DND-41 (cell line): ENCODE data around the gene TAMM41.

Source experiments
- ATAC-seq: fragments of 200-7000 bp; cut with Tn5 transposase; 3 replicates; pipeline ENCODE4 v1.9.1; 2021; ENCODE audit warnings: low read depth; ENCODE audit not compliant: insufficient read depth
- DNase-seq: peaks from one replicate; pipeline ENCODE4 v3.0.0-alpha.2; 2020
- H2AFZ ChIP-seq: 2 replicates; pipeline ENCODE4 v1.6.0; 2012; ENCODE audit warnings: low read depth, low read length
- H3K27ac ChIP-seq: 2 replicates; pipeline ENCODE4 v1.5.1; 2012; ENCODE audit warnings: low read length, inconsistent platforms
- H3K27me3 ChIP-seq: fragments of 200-600 bp; sonication (generic); 2 replicates; pipeline ENCODE4 v1.6.0; 2012; ENCODE audit warnings: low read length, mild to moderate bottlenecking, inconsistent platforms; ENCODE audit not compliant: insufficient read depth, poor library complexity
- H3K36me3 ChIP-seq: 2 replicates; pipeline ENCODE4 v1.5.1; 2012; ENCODE audit warnings: low read length, inconsistent platforms; ENCODE audit not compliant: insufficient read depth
- H3K4me1 ChIP-seq: 2 replicates; pipeline ENCODE4 v1.5.1; 2012; ENCODE audit warnings: mild to moderate bottlenecking, low read length; ENCODE audit not compliant: insufficient read depth
- H3K4me2 ChIP-seq: 2 replicates; pipeline ENCODE4 v1.6.0; 2012; ENCODE audit warnings: mild to moderate bottlenecking, moderate library complexity, low read length, inconsistent platforms; ENCODE audit not compliant: insufficient read depth
- H3K4me3 ChIP-seq, 2 experiments: fragments of 200-600 bp in 1 of 2; shearing (Covaris generic) in 1 of 2; 2 replicates each; pipeline ENCODE4 v1.5.1; 2012 to 2016; ENCODE audit warnings: inconsistent platforms in 2 of 2, low read length in 2 of 2, mild to moderate bottlenecking in 2 of 2, low read depth in 1 of 2, moderate library complexity in 1 of 2
- H3K79me2 ChIP-seq: 2 replicates; pipeline ENCODE4 v1.6.0; 2012; ENCODE audit warnings: low read length, inconsistent platforms; ENCODE audit not compliant: insufficient read depth
- H3K9ac ChIP-seq: 2 replicates; pipeline ENCODE4 v1.6.0; 2012; ENCODE audit warnings: low read depth, mild to moderate bottlenecking, inconsistent platforms, low read length, moderate library complexity
- H3K9me3 ChIP-seq: 2 replicates; pipeline ENCODE4 v1.5.1; 2012; ENCODE audit warnings: low read length, moderate library complexity, mild to moderate bottlenecking, inconsistent platforms; ENCODE audit not compliant: insufficient read depth, severe bottlenecking
- H4K20me1 ChIP-seq: 2 replicates; pipeline ENCODE4 v1.6.0; 2012; ENCODE audit warnings: low read length; ENCODE audit not compliant: insufficient read depth
- CTCF ChIP-seq: IDR thresholded peaks from 2 replicates; pipeline ENCODE4 v1.5.1; 2012; ENCODE audit warnings: borderline replicate concordance, low read length, moderate library complexity, mild to moderate bottlenecking; ENCODE audit not compliant: poor library complexity, severe bottlenecking; ENCODE audit errors: extremely low read depth
- EZH2 ChIP-seq: IDR thresholded peaks from 3 replicates; pipeline ENCODE4 v1.6.1; 2012; ENCODE audit warnings: borderline replicate concordance, low read depth, mild to moderate bottlenecking, moderate library complexity, low read length, inconsistent platforms; ENCODE audit not compliant: severe bottlenecking

The TAMM41 gene

GRCh38 chr3:11764931-11765363, 81.7 kb downstream of the TAMM41 start:
- ATAC-seq (no peak), DNase-seq (peak; percentile 8)
- Histone ChIP-seq H3K4me3 (no peak overlapping the region), H3K9ac (no peak overlapping the region), H3K36me3 (no peaks in the 10 kb centered on the region), H3K4me1 (peaks cover 5% of the 10 kb centered on the region), H3K4me2 (no peak overlapping the region), H2AFZ (no peak overlapping the region), H3K79me2 (no peaks in the 10 kb centered on the region), H4K20me1 (no peaks in the 10 kb centered on the region), H3K27me3 (no peaks in the 10 kb centered on the region), H3K27ac (no peak overlapping the region), H3K9me3 (no peaks in the 10 kb centered on the region)
- TF ChIP-seq EZH2, result no peak
- TF ChIP-seq CTCF, result no peak

GRCh38 chr3:11759996-11760395, 86.7 kb downstream of the TAMM41 start:
- no peaks in the 10 kb centered on the region for H4K20me1 ChIP-seq
- H3K27me3 ChIP-seq, result no peaks in the 10 kb centered on the region
- H3K4me3 ChIP-seq, result no peak overlapping the region
- no peak overlapping the region for H2AFZ ChIP-seq
- no peaks in the 10 kb centered on the region for H3K9me3 ChIP-seq
- DNase-seq, result no peak
- no peaks in the 10 kb centered on the region for H3K4me1 ChIP-seq
- H3K9ac ChIP-seq, result no peak overlapping the region
- H3K36me3 ChIP-seq, result no peaks in the 10 kb centered on the region
- H3K4me2 ChIP-seq, result no peak overlapping the region
- H3K27ac ChIP-seq, result no peak overlapping the region
- ATAC-seq, result no peak
- TF ChIP-seq CTCF (no peak), EZH2 (no peak)
- H3K79me2 ChIP-seq, result no peaks in the 10 kb centered on the region

GRCh38 chr3:11757929-11758328, 88.8 kb downstream of the TAMM41 start:
- no peaks in the 10 kb centered on the region for H3K9me3 ChIP-seq
- H3K36me3 ChIP-seq, result no peaks in the 10 kb centered on the region
- H3K27ac ChIP-seq, result no peak overlapping the region
- H3K4me3 ChIP-seq, result no peak overlapping the region
- H2AFZ ChIP-seq, result no peak overlapping the region
- ATAC-seq (no peak), DNase-seq (no peak)
- no peak overlapping the region for H3K4me2 ChIP-seq
- H3K27me3 ChIP-seq, result no peaks in the 10 kb centered on the region
- no peaks in the 10 kb centered on the region for H3K79me2 ChIP-seq
- no peaks in the 10 kb centered on the region for H4K20me1 ChIP-seq
- no peak for TF ChIP-seq EZH2
- TF ChIP-seq CTCF, result no peak
- H3K4me1 ChIP-seq, result no peaks in the 10 kb centered on the region
- no peak overlapping the region for H3K9ac ChIP-seq

GRCh38 chr3:11757441-11757875, 89.2 kb downstream of the TAMM41 start:
- Histone ChIP-seq H3K4me2 (no peak overlapping the region), H3K9me3 (no peaks in the 10 kb centered on the region), H3K4me1 (no peaks in the 10 kb centered on the region), H2AFZ (no peak overlapping the region), H3K36me3 (no peaks in the 10 kb centered on the region), H3K4me3 (no peak overlapping the region), H3K27ac (no peak overlapping the region), H3K9ac (no peak overlapping the region), H4K20me1 (no peaks in the 10 kb centered on the region), H3K27me3 (no peaks in the 10 kb centered on the region), H3K79me2 (no peaks in the 10 kb centered on the region)
- no peak for TF ChIP-seq EZH2
- TF ChIP-seq CTCF, result no peak
- DNase-seq (no peak), ATAC-seq (no peak)
